Frontal cortex (tissue), 4 donors: Measurements from ENCODE around the gene PPP1R1B. TPM values are rescaled to one million over a fixed set of nuclear protein-coding genes. Genes with fewer than 3 reads are reported as not detected.

Experiments used
- DNase-seq, 2 donors: peaks; one replicate each; pipeline ENCODE4 v3.0.0; 2012; ENCODE audit warnings: low spot score in 2 of 2
- FAIRE-seq: peaks from 2 replicates; lab custom pipeline; 2012; peaks lifted over from hg19 to GRCh38; lab: Jason Lieb, UNC
- total RNA-seq: library from RNA; depleted of rRNA; stranded (reverse); fragments of >200 nt; gene quantifications from one replicate; pipeline ENCODE4 v1.2.3, GENCODE V29; 2014
- donor health status: control.
- donor health status: control.
- donor health status: control.

The PPP1R1B gene
- total RNA-seq, 1 donor from 2014 or later = 27.3 TPM

DNA sequence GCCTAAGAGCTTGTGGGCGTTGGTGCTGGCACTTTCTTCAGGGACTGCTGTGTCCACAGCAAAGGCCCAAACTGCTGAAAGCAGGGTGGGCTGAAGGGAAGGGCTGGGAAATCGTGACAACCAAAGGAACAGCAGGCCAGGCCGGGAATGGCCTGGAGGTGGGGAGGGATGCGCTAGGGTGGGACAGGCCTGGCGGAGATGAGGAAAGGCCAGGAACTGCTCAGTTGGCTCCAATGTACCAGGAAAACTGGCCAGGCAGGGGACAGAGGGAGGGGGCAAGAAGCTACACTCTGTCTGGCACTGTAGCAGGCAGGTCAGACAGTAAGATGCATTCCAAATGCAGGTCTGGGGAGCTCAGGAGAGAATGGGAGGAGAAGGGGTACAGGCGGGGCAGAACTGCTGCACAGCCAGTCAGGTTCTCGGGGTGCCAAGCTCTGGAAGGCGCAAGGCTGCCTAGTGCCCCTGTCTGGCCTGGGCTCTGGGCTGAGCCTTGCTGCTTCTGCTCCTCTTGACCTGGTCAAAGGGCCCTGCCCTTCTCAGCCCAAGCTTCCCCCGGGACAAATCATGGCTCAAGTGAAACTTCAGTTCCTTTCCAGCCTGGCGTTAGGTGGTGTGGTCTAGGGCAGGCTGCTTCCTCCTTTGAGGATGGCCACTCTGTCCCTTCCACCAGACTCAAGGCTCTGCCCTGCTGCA, 48.8 kb downstream of the PPP1R1B start:
- DNase-seq = no peak
- FAIRE-seq = no peak

DNA sequence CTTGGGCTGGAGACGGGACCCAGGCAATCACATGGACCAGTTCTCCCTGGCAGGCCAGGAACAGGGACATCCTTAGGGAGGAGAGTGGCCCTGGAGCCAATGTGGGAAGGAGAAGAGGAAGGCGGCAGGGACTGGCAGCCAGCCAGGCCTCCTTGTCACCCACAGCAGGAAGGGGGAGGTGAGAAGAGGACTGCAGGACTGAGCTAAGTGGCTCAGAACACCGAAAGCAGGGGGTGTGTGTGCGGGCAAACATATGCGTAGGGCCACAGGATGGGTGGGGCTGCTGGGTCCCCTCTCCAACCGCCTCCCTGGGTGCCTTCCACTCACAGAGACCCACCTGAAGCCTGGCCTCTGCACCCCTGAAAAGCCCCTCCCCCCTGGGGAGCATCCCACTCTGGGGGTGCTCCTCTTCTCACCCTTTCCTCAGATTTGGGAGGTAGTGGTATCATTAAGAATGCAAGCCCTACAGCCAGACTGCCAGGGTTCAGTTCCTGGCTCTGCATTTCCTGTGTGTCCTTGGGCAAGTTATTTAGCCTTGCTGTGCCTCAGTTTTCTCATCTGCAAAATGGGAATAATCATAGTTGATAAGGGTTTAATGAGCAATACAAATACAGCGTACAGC, 49.6 kb downstream of the PPP1R1B start:
- no peak for DNase-seq
- FAIRE-seq = no peak

DNA sequence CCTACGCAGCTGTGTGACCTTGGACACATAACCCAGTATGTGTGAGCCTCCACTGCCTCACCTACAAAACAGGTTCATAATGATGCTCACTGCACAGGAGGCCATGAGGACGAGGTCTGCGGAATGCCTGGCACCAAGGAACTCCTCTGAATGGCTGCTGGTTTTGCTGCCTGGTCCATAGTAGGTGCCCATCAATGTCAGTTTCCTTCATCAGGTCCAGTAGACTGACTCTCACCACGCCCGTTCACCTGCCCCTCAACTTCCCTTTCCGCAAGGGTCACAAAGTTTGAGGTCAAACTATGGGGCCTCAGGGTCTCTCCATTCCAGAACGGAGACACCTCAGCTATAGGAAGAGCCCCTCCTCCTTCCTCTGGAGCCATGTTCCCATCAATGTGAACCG, 50.3 kb downstream of the PPP1R1B start:
- FAIRE-seq (no peak), DNase-seq (no peak)

DNA sequence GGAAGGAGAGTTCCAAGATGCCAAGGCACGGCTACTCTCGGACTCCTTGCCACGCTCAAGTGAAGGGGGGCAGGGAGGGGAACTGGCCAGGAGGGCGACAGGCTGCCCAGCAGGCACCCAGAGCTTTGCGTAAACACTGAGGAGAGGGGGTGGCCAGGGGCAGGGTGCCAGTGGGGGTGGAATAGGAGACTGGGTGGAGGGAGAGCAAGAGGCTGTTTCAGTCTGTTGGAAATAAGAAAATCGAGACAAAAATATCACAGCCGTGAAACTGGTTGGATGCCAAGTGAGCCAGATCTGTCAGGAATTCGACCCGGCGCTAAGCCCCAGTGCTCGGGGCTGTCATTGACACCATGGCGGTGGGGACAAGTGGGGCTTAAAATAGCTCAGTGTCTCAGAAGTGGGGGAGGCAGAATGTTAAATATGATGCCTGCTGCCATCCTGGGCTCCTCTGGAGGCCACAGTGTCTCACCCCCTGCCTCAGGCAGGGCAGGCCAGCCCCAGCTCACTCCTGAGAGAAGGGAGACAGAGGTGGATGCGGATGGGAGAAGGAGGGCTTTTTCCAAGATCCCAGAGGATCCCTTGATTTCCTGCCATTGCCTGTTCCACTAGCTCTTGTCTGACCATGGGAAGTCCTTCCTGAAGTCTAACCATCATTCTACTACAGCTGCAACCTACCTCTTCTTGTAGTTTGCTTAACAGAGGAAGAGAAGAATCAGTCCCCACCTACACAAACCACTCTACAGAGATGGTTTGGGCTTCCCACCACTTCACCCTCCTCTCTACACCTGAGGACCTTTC, 51.0 kb downstream of the PPP1R1B start:
- no peak for DNase-seq
- no peak for FAIRE-seq

- FAIRE-seq (no peak), DNase-seq (no peak)
Observed at GRCh38 chr17:39678340-39679116, 51.8 kb downstream of the PPP1R1B start.

GRCh38 chr17:39679521-39680192, 52.9 kb downstream of the PPP1R1B start:
- FAIRE-seq = no peak
- no peak for DNase-seq

DNA sequence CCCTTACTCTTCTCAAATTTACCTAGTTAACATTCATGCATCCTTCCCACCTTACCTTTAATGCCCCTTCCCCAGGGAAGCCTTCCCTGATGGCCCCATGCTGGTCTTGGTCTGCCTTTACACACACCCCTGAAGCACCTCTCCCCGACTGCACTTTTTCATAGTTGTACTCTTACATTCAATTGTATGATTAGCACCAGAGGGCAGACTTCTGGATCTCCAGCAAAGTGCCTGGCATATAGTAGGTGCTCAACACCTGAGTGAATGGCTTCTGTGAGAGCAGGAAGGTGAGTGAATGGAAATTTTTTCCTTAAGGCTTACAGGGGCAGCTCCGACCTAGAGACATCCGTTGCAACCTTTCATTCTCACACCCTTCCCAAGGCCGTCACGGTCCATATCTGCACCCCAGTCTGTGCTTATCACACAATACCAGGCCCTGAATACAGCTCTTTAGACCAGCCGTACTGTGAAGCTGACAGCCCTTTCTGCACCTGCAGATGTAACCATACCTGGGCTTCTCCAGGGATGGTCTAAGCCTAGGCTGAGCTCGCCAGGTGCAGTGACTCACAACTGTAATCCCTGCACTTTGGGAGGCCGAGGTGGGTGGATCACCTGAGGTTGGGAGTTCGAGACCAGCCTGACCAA, 56.7 kb downstream of the PPP1R1B start:
- no peak for FAIRE-seq

GRCh38 chr17:39684369-39685192, 57.8 kb downstream of the PPP1R1B start:
- no peak for FAIRE-seq
- DNase-seq = no peak

More for the DNA sequence above, 56.7 kb downstream of the PPP1R1B start:
- no peak for DNase-seq

Other genes starting within 250 kb of the PPP1R1B start
- gene FBXL20, start 225.3 kb upstream of the PPP1R1B start, total RNA-seq = 18.3 TPM
- 22.4 TPM for gene MED1, start 175.7 kb upstream of the PPP1R1B start, total RNA-seq
- 16.7 TPM for gene CDK12, start 165.5 kb upstream of the PPP1R1B start, total RNA-seq
- 44.8 TPM for gene NEUROD2, start 19.0 kb upstream of the PPP1R1B start, total RNA-seq
- gene STARD3, start 10.2 kb downstream of the PPP1R1B start, total RNA-seq = 17.5 TPM
- gene TCAP, start 38.4 kb downstream of the PPP1R1B start, total RNA-seq = 0.82 TPM
- gene PNMT, start 41.5 kb downstream of the PPP1R1B start, total RNA-seq = 3.7 TPM
- 8.2 TPM for gene PGAP3, start 61.1 kb downstream of the PPP1R1B start, total RNA-seq
- 6.9 TPM for gene ERBB2, start 73.1 kb downstream of the PPP1R1B start, total RNA-seq
- gene MIEN1, start 103.6 kb downstream of the PPP1R1B start, total RNA-seq = 12.6 TPM
- not detected for gene GRB7, start 111.0 kb downstream of the PPP1R1B start, total RNA-seq
- 0.41 TPM for gene IKZF3, start 237.4 kb downstream of the PPP1R1B start, total RNA-seq
- not detected for gene ZPBP2, start 241.2 kb downstream of the PPP1R1B start, total RNA-seq